CD4-positive, alpha-beta T cell treated with Interferon alpha-2 for 1 hour (primary cell): ENCODE data around the gene PCK1.

Experiments used
- DNase-seq, 2 donors: peaks; one replicate each; pipeline ENCODE4 v3.0.0-alpha.2; 2020 to 2022

PCK1 gene

GRCh38 chr20:57561356-57562279, 708 bp downstream of the PCK1 start:
- DNase-seq, result no peak

GRCh38 chr20:57562541-57563465, 1.9 kb downstream of the PCK1 start:
- DNase-seq, result no peak

- no peak for DNase-seq
Observed at GRCh38 chr20:57563522-57563921, 2.6 kb downstream of the PCK1 start.

- no peak for DNase-seq
Observed at GRCh38 chr20:57564180-57564802, 3.4 kb downstream of the PCK1 start.

GRCh38 chr20:57564951-57565642, 4.2 kb downstream of the PCK1 start:
- no peak for DNase-seq

- no peak for DNase-seq
Observed at GRCh38 chr20:57566399-57566798, 5.5 kb downstream of the PCK1 start.

GRCh38 chr20:57566803-57567459, 6.0 kb downstream of the PCK1 start:
- DNase-seq, result no peak

GRCh38 chr20:57567471-57568079, 6.7 kb downstream of the PCK1 start:
- DNase-seq, result no peak

GRCh38 chr20:57568088-57568896, 7.4 kb downstream of the PCK1 start:
- no peak for DNase-seq

- DNase-seq, result no peak
Observed at GRCh38 chr20:57568960-57569359, 8.1 kb downstream of the PCK1 start.

- no peak for DNase-seq
Observed at GRCh38 chr20:57570145-57570850, 9.4 kb downstream of the PCK1 start.

GRCh38 chr20:57570920-57571319, 10.0 kb downstream of the PCK1 start:
- DNase-seq, result no peak

- DNase-seq, result no peak
Observed at GRCh38 chr20:57571782-57572416, 11.0 kb downstream of the PCK1 start.

- DNase-seq, result no peak
Observed at GRCh38 chr20:57573242-57573641, 12.3 kb downstream of the PCK1 start.

- no peak for DNase-seq
Observed at GRCh38 chr20:57573894-57574293, 13.0 kb downstream of the PCK1 start.

GRCh38 chr20:57574954-57575353, 14.0 kb downstream of the PCK1 start:
- no peak for DNase-seq

GRCh38 chr20:57576002-57576401, 15.1 kb downstream of the PCK1 start:
- DNase-seq, result no peak

- DNase-seq, result no peak
Observed at GRCh38 chr20:57576617-57577550, 16.0 kb downstream of the PCK1 start.
